DND-41 (cell line): Measurements from ENCODE around the gene IFI27L2.

Source experiments
- ATAC-seq: fragments of 200-7000 bp; cut with Tn5 transposase; 3 replicates; pipeline ENCODE4 v1.9.1; 2021; ENCODE audit warnings: low read depth; ENCODE audit not compliant: insufficient read depth
- DNase-seq: peaks from one replicate; pipeline ENCODE4 v3.0.0-alpha.2; 2020
- H2AFZ ChIP-seq: 2 replicates; pipeline ENCODE4 v1.6.0; 2012; ENCODE audit warnings: low read depth, low read length
- H3K27ac ChIP-seq: 2 replicates; pipeline ENCODE4 v1.5.1; 2012; ENCODE audit warnings: low read length, inconsistent platforms
- H3K27me3 ChIP-seq: fragments of 200-600 bp; sonication (generic); 2 replicates; pipeline ENCODE4 v1.6.0; 2012; ENCODE audit warnings: low read length, mild to moderate bottlenecking, inconsistent platforms; ENCODE audit not compliant: insufficient read depth, poor library complexity
- H3K36me3 ChIP-seq: 2 replicates; pipeline ENCODE4 v1.5.1; 2012; ENCODE audit warnings: low read length, inconsistent platforms; ENCODE audit not compliant: insufficient read depth
- H3K4me1 ChIP-seq: 2 replicates; pipeline ENCODE4 v1.5.1; 2012; ENCODE audit warnings: mild to moderate bottlenecking, low read length; ENCODE audit not compliant: insufficient read depth
- H3K4me2 ChIP-seq: 2 replicates; pipeline ENCODE4 v1.6.0; 2012; ENCODE audit warnings: mild to moderate bottlenecking, moderate library complexity, low read length, inconsistent platforms; ENCODE audit not compliant: insufficient read depth
- H3K4me3 ChIP-seq, 2 experiments: fragments of 200-600 bp in 1 of 2; shearing (Covaris generic) in 1 of 2; 2 replicates each; pipeline ENCODE4 v1.5.1; 2012 to 2016; ENCODE audit warnings: inconsistent platforms in 2 of 2, low read length in 2 of 2, mild to moderate bottlenecking in 2 of 2, low read depth in 1 of 2, moderate library complexity in 1 of 2
- H3K79me2 ChIP-seq: 2 replicates; pipeline ENCODE4 v1.6.0; 2012; ENCODE audit warnings: low read length, inconsistent platforms; ENCODE audit not compliant: insufficient read depth
- H3K9ac ChIP-seq: 2 replicates; pipeline ENCODE4 v1.6.0; 2012; ENCODE audit warnings: low read depth, mild to moderate bottlenecking, inconsistent platforms, low read length, moderate library complexity
- H3K9me3 ChIP-seq: 2 replicates; pipeline ENCODE4 v1.5.1; 2012; ENCODE audit warnings: low read length, moderate library complexity, mild to moderate bottlenecking, inconsistent platforms; ENCODE audit not compliant: insufficient read depth, severe bottlenecking
- H4K20me1 ChIP-seq: 2 replicates; pipeline ENCODE4 v1.6.0; 2012; ENCODE audit warnings: low read length; ENCODE audit not compliant: insufficient read depth
- EZH2 ChIP-seq: IDR thresholded peaks from 3 replicates; pipeline ENCODE4 v1.6.1; 2012; ENCODE audit warnings: borderline replicate concordance, low read depth, mild to moderate bottlenecking, moderate library complexity, low read length, inconsistent platforms; ENCODE audit not compliant: severe bottlenecking
- TF ChIP-seq, protein P1 (sequence below): IDR thresholded peaks from 2 replicates; pipeline ENCODE4 v1.5.1; 2012; ENCODE audit warnings: borderline replicate concordance, low read length, moderate library complexity, mild to moderate bottlenecking; ENCODE audit not compliant: poor library complexity, severe bottlenecking; ENCODE audit errors: extremely low read depth

IFI27L2 gene

GRCh38 chr14:94164685-94165431 lies 35.5 kb upstream of the IFI27L2 start:
- Histone ChIP-seq H3K36me3 (no peaks in the 10 kb centered on the region), H3K9ac (no peak overlapping the region), H3K9me3 (no peaks in the 10 kb centered on the region), H3K27ac (no peak overlapping the region), H3K27me3 (peaks cover 7% of the 10 kb centered on the region), H3K79me2 (no peaks in the 10 kb centered on the region), H3K4me3 (no peak overlapping the region), H2AFZ (no peak overlapping the region), H3K4me1 (peaks cover 6% of the 10 kb centered on the region; the same call in 1 of the 2 replicates), H4K20me1 (no peaks in the 10 kb centered on the region), H3K4me2 (no peak overlapping the region)
- ATAC-seq, result no peak
- TF ChIP-seq, protein P1, sequence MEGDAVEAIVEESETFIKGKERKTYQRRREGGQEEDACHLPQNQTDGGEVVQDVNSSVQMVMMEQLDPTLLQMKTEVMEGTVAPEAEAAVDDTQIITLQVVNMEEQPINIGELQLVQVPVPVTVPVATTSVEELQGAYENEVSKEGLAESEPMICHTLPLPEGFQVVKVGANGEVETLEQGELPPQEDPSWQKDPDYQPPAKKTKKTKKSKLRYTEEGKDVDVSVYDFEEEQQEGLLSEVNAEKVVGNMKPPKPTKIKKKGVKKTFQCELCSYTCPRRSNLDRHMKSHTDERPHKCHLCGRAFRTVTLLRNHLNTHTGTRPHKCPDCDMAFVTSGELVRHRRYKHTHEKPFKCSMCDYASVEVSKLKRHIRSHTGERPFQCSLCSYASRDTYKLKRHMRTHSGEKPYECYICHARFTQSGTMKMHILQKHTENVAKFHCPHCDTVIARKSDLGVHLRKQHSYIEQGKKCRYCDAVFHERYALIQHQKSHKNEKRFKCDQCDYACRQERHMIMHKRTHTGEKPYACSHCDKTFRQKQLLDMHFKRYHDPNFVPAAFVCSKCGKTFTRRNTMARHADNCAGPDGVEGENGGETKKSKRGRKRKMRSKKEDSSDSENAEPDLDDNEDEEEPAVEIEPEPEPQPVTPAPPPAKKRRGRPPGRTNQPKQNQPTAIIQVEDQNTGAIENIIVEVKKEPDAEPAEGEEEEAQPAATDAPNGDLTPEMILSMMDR, result no peak
- no peak for TF ChIP-seq EZH2
- no peak for DNase-seq

- DNase-seq, result no peak
- no peak for ATAC-seq
- H3K27me3 ChIP-seq, result peaks cover 7% of the 10 kb centered on the region
- no peak overlapping the region for H3K4me3 ChIP-seq
- no peaks in the 10 kb centered on the region for H3K9me3 ChIP-seq
- no peak overlapping the region for H2AFZ ChIP-seq
- H3K79me2 ChIP-seq, result no peaks in the 10 kb centered on the region
- H3K36me3 ChIP-seq, result no peaks in the 10 kb centered on the region
- H3K4me2 ChIP-seq, result no peak overlapping the region
- no peaks in the 10 kb centered on the region for H4K20me1 ChIP-seq
- no peak overlapping the region for H3K9ac ChIP-seq
- peaks cover 6% of the 10 kb centered on the region; the same call in 1 of the 2 replicates for H3K4me1 ChIP-seq
- TF ChIP-seq, protein P1, result no peak
- TF ChIP-seq EZH2, result no peak
- no peak overlapping the region for H3K27ac ChIP-seq
These were observed 34.4 kb upstream of the IFI27L2 start for GRCh38 chr14:94163796-94164195.

DNA sequence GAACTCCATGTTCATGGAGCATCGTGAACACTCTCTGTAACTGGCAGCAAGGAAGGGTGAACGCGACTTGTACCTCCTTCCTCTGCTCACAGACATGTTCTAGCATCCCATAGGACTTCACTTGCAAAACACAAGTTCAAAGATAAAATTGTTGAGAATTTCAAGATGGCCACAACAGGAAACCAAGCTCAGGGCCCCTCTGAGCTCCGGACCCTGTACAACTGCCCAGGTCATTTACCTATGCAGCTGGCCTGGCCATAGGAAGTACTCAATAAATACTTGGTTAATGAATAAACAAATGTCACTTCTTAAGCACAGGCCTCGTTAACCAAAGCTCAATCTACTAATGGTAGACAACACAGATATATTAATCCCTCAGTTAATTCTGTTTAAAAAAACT lies 33.1 kb upstream of the IFI27L2 start:
- Histone ChIP-seq H3K4me2 (no peak overlapping the region), H3K36me3 (no peaks in the 10 kb centered on the region), H3K4me1 (peaks cover 6% of the 10 kb centered on the region; the same call in 1 of the 2 replicates), H3K27me3 (peaks cover 15% of the 10 kb centered on the region), H2AFZ (no peak overlapping the region), H3K4me3 (no peak overlapping the region), H3K9me3 (no peaks in the 10 kb centered on the region), H4K20me1 (no peaks in the 10 kb centered on the region), H3K27ac (no peak overlapping the region), H3K9ac (no peak overlapping the region), H3K79me2 (no peaks in the 10 kb centered on the region)
- no peak for DNase-seq
- ATAC-seq, result no peak
- TF ChIP-seq EZH2, result no peak
- TF ChIP-seq, protein P1, result no peak
